GM18511 (cell line): Measurements from ENCODE around the gene GDAP1L1.
"Not testable (repeated sequence)": the region's sequence is repeated elsewhere in the genome, so short reads cannot be mapped to it uniquely, and the experiment has no call there.

Experiments
- ATAC-seq: cut with Tn5 transposase; IDR thresholded peaks from one replicate; pipeline ENCODE4 v1.9.1; 2021; ENCODE audit warnings: mild to moderate bottlenecking, moderate library complexity; ENCODE audit not compliant: unreplicated experiment

The GDAP1L1 gene

GRCh38 chr20:44299011-44299535 lies 52.0 kb downstream of the GDAP1L1 start:
- ATAC-seq, result not testable (repeated sequence)

- no peak for ATAC-seq
Observed at GRCh38 chr20:44301285-44301684, 54.2 kb downstream of the GDAP1L1 start.

GRCh38 chr20:44302026-44302669 lies 55.0 kb downstream of the GDAP1L1 start:
- no peak for ATAC-seq

- no peak for ATAC-seq
Observed at GRCh38 chr20:44302736-44303135, 55.6 kb downstream of the GDAP1L1 start.

GRCh38 chr20:44304383-44304782 lies 57.3 kb downstream of the GDAP1L1 start:
- ATAC-seq, result no peak

GRCh38 chr20:44306927-44307326 lies 59.8 kb downstream of the GDAP1L1 start:
- ATAC-seq, result no peak

GRCh38 chr20:44309763-44310663 lies 62.9 kb downstream of the GDAP1L1 start:
- ATAC-seq, result no peak

- ATAC-seq, result peak; percentile 92
Observed at GRCh38 chr20:44310664-44311639, 63.8 kb downstream of the GDAP1L1 start, which contains the start of gene FITM2. Gene FITM2 (minus strand): TSS chr20:44311202. CDS start chr20:44311148, 54 bp downstream.

- ATAC-seq, result no peak
Observed at GRCh38 chr20:44314870-44315269, 67.8 kb downstream of the GDAP1L1 start.

GRCh38 chr20:44319839-44320422 lies 72.8 kb downstream of the GDAP1L1 start:
- no peak for ATAC-seq

GRCh38 chr20:44324343-44324742 lies 77.2 kb downstream of the GDAP1L1 start:
- ATAC-seq, result no peak

GRCh38 chr20:44326391-44327159 lies 79.5 kb downstream of the GDAP1L1 start:
- ATAC-seq, result no peak

- ATAC-seq, result not testable (repeated sequence)
Observed at GRCh38 chr20:44327748-44328147, 80.6 kb downstream of the GDAP1L1 start.

GRCh38 chr20:44328428-44328827 lies 81.3 kb downstream of the GDAP1L1 start:
- ATAC-seq, result no peak
